Spleen (tissue), 7 donors: ENCODE results near the gene SLC5A11.

ENCODE experiments used
- POLR2A ChIP-seq, 3 donors: fragments of 450-650 bp; IDR thresholded peaks; one replicate each; pipeline ENCODE4 v1.5.1; 2017; ENCODE audit warnings: antibody characterized with exemption in 3 of 3, mild to moderate bottlenecking in 1 of 3
- POLR2AphosphoS5 ChIP-seq, 3 donors: sonication (generic); formaldehyde crosslinking; IDR thresholded peaks; one replicate each; pipeline ENCODE4 v1.5.1; 2017; ENCODE audit warnings: antibody characterized with exemption in 3 of 3
- TF ChIP-seq, protein P1 (sequence below), 11 experiments: fragments of 200-600 bp in 7 of 11; fragments of 450-650 bp in 4 of 11; sonication (generic) in 4 of 11; IDR thresholded peaks in 8 of 11; conservative IDR thresholded peaks in 3 of 11; 1 replicate in 7 of 11; 2 replicates in 4 of 11; pipeline versions ENCODE4 v1.4.0 to v1.8.0; 2016 to 2021; ENCODE audit warnings: antibody characterized with exemption in 11 of 11, inconsistent platforms in 4 of 11, mild to moderate bottlenecking in 1 of 11
- donor health status: DM: no; HTN: no; CAD: no; lungs with moderate emphysema.
- donor health status: DM: no; HTN: no; CAD: no.
- donor health status: DM: no; HTN: no; CAD: no.

GRCh38 chr16:24917236-24917635 is 71.5 kb downstream of the SLC5A11 start:
- TF ChIP-seq POLR2A (IDR thresholded peaks at IDR 0.05), result no peak
- TF ChIP-seq, protein P1, sequence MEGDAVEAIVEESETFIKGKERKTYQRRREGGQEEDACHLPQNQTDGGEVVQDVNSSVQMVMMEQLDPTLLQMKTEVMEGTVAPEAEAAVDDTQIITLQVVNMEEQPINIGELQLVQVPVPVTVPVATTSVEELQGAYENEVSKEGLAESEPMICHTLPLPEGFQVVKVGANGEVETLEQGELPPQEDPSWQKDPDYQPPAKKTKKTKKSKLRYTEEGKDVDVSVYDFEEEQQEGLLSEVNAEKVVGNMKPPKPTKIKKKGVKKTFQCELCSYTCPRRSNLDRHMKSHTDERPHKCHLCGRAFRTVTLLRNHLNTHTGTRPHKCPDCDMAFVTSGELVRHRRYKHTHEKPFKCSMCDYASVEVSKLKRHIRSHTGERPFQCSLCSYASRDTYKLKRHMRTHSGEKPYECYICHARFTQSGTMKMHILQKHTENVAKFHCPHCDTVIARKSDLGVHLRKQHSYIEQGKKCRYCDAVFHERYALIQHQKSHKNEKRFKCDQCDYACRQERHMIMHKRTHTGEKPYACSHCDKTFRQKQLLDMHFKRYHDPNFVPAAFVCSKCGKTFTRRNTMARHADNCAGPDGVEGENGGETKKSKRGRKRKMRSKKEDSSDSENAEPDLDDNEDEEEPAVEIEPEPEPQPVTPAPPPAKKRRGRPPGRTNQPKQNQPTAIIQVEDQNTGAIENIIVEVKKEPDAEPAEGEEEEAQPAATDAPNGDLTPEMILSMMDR (IDR thresholded peaks at IDR 0.05 in 8 of 11, conservative IDR thresholded peaks at IDR 0.05 in 3 of 11), result no peak
- no peak for TF ChIP-seq POLR2AphosphoS5 (IDR thresholded peaks at IDR 0.05)
